Adrenal gland (tissue), 12 donors: ENCODE results near the gene RPL10. TPM values are rescaled to one million over a fixed set of nuclear protein-coding genes. Genes with fewer than 3 reads are reported as not detected.

Experiments
- DNase-seq, 7 donors: peaks; one replicate each; pipeline ENCODE4 v3.0.0-alpha.2; 2019 to 2020
- H3K27ac ChIP-seq, 5 donors: fragments of 200-600 bp; sonication (generic) in 4 of 5; 1 replicate in 3 of 5; 2 replicates in 2 of 5; pipeline versions ENCODE4 v1.5.1 to v1.8.0; 2016 to 2020; ENCODE audit warnings: mild to moderate bottlenecking in 1 of 5
- H3K27me3 ChIP-seq: fragments of 200-600 bp; 2 replicates; pipeline ENCODE4 v1.8.0; 2021
- H3K36me3 ChIP-seq, 2 donors: fragments of 200-600 bp; replicated peaks in 1 of 2; 1 replicate in 1 of 2; 2 replicates in 1 of 2; pipeline versions ENCODE4 v1.5.1 to v1.8.0; 2018 to 2022
- H3K4me1 ChIP-seq, 2 donors: fragments of 200-600 bp; replicated peaks in 1 of 2; 1 replicate in 1 of 2; 2 replicates in 1 of 2; pipeline versions ENCODE4 v1.5.1 to v1.8.0; 2018 to 2021
- H3K4me3 ChIP-seq, 4 donors: fragments of 200-600 bp; sonication (generic) in 3 of 4; one replicate each; pipeline ENCODE4 v1.5.1; 2016 to 2018
- H3K9me3 ChIP-seq, 3 donors: fragments of 200-600 bp; sonication (generic) in 1 of 3; replicated peaks in 1 of 3; 1 replicate in 2 of 3; 2 replicates in 1 of 3; pipeline versions ENCODE4 v1.5.1 to v1.8.0; 2016 to 2021
- CTCF ChIP-seq, 6 experiments: fragments of 450-650 bp in 4 of 6; fragments of 200-600 bp in 2 of 6; sonication (generic) in 1 of 6; IDR thresholded peaks; 1 replicate in 5 of 6; 2 replicates in 1 of 6; pipeline versions ENCODE4 v1.5.1 to v1.8.0; 2016 to 2021; ENCODE audit warnings: antibody characterized with exemption in 6 of 6, mild to moderate bottlenecking in 2 of 6, moderate library complexity in 1 of 6
- POLR2A ChIP-seq, 2 donors: fragments of 450-650 bp; IDR thresholded peaks; one replicate each; pipeline ENCODE4 v1.6.1; 2017; ENCODE audit warnings: antibody characterized with exemption in 2 of 2, mild to moderate bottlenecking in 2 of 2, moderate library complexity in 1 of 2
- WGBS, 4 donors: extraction: QIAGEN DNeasy Blood & Tissue Kit in 2 of 4; methylation state at CpG; one replicate each; pipeline versions ENCODE4 v1.1.5 to v1.1.7; 2013 to 2017; 5-methylcytosine and 5-hydroxymethylcytosine counted together
- intact Hi-C, 2 donors: fragments of 100-400 bp; cut with DNase I; formaldehyde crosslinking; loops; one replicate each; pipeline versions ENCODE4 v1.14.1 to v1.15.0; 2022 to 2023
- polyA plus RNA-seq, 3 donors: library from polyadenylated mRNA; stranded (reverse); fragments of 200-250 nt in 2 of 3; fragments of 350-450 nt in 1 of 3; fragmentation: Illumina TruSeq in 1 of 3; extraction: RNeasy Lipid Tissue Mini Kit (QIAGEN cat#74804) in 1 of 3; gene quantifications; one replicate each; pipeline ENCODE4 v1.2.3, GENCODE V29; 2013 to 2014
- total RNA-seq, 9 donors: library from RNA; depleted of rRNA in 4 of 9; stranded (reverse); fragments of >200 nt in 4 of 9; fragments of 120-200 nt in 1 of 9; fragmentation: NEBNext Ultra II Directional in 1 of 9; extraction: Animal tissue kit (Norgen Biotek cat#: 25700) in 1 of 9; gene quantifications; one replicate each; pipeline versions ENCODE4 v1.1.0 to v1.2.4, GENCODE V29; 2013 to 2023
- donor health status: healthy with polysubstance abuse.
- donor health status: Bipolar disorder and iron deficiency.
- donor health status: DM: yes; HTN: yes; CAD: no.
- donor health status: DM: no; HTN: no; CAD: no.
- donor health status: DM: no; HTN: no; CAD: no.
- donor health status: DM: yes; HTN: yes; CAD: no.

The RPL10 gene
- total and polyA plus RNA-seq, 12 donors = 626 to 5,287 (median 2,443) TPM

GRCh38 chrX:154428176-154429171, 30.3 kb downstream of the RPL10 start, which contains the start of gene ATP6AP1:
TSS of gene ATP6AP1 (plus strand) at chrX:154428677. CDS start at chrX:154428693, 16 bp downstream.
- Histone ChIP-seq H3K27ac (peak within 1 kb of the TSS in 4 of 5 donors; percentile 15 to 85 (median 78)), H3K4me3 (peak within 1 kb of the TSS in 3 of 4 donors; percentile 18 to 64 (median 33)), H3K4me1 (peaks cover 0 to 15% of the 10 kb centered on the region in 2 donors), H3K9me3 (no peaks in the 10 kb centered on the region), H3K27me3 (no peaks in the 10 kb centered on the region), H3K36me3 (peaks cover 0 to 20% of the 10 kb centered on the region in 2 donors)
- intact Hi-C loops = no loop called here
- WGBS, 4 donors = 8 to 55% (median 29%) methylated on average over 28 to 87 of the region's 87 CpGs
- DNase-seq = peak; percentile 92 to 98 (median 95)
- no peak for TF ChIP-seq CTCF (IDR thresholded peaks at IDR 0.05)
- TF ChIP-seq POLR2A (IDR thresholded peaks at IDR 0.05) = peak in 1 of 2 donors; percentile 54

- Histone ChIP-seq H3K27me3 (no peaks in the 10 kb centered on the region), H3K4me1 (peaks cover 0 to 15% of the 10 kb centered on the region in 2 donors), H3K27ac (peak overlapping the region in 2 of 5 donors; percentile 81 to 85), H3K9me3 (no peaks in the 10 kb centered on the region), H3K36me3 (peaks cover 0 to 30% of the 10 kb centered on the region in 2 donors), H3K4me3 (peak overlapping the region in 1 of 4 donors; percentile 64)
- WGBS, 4 donors = 60 to 82% (median 74%) methylated on average over 1 to 2 of the region's 2 CpGs
- intact Hi-C loops = no loop called here
- TF ChIP-seq CTCF (IDR thresholded peaks at IDR 0.05) = no peak
- DNase-seq = no peak
Measured at GRCh38 chrX:154429711-154430110, 31.5 kb downstream of the RPL10 start.

GRCh38 chrX:154430479-154430878, 32.3 kb downstream of the RPL10 start:
- H3K27ac ChIP-seq = peak overlapping the region in 2 of 5 donors; percentile 59
- DNase-seq = no peak

More at GRCh38 chrX:154430479-154430878, 32.3 kb downstream of the RPL10 start:
- Histone ChIP-seq H3K4me3 (no peak overlapping the region), H3K27me3 (no peaks in the 10 kb centered on the region), H3K4me1 (peaks cover 0 to 15% of the 10 kb centered on the region in 2 donors), H3K9me3 (no peaks in the 10 kb centered on the region), H3K36me3 (peaks cover 0 to 37% of the 10 kb centered on the region in 2 donors)
- 52 to 69% (median 65%) methylated on average over 6 of the region's 6 CpGs for WGBS, 4 donors
- TF ChIP-seq CTCF (IDR thresholded peaks at IDR 0.05) = no peak
- no peak for TF ChIP-seq POLR2A (IDR thresholded peaks at IDR 0.05)
- intact Hi-C loops = no loop called here
